Measurements from ENCODE around the gene PAXX. TPM values are rescaled to one million over a fixed set of nuclear protein-coding genes. Genes with fewer than 3 reads are reported as not detected.
"Not testable (repeated sequence)": the region's sequence is repeated elsewhere in the genome, so short reads cannot be mapped to it uniquely, and the experiment has no call there.

The PAXX gene
- total RNA-seq, 1 experiment from 2014 or later: 104 TPM

DNA sequence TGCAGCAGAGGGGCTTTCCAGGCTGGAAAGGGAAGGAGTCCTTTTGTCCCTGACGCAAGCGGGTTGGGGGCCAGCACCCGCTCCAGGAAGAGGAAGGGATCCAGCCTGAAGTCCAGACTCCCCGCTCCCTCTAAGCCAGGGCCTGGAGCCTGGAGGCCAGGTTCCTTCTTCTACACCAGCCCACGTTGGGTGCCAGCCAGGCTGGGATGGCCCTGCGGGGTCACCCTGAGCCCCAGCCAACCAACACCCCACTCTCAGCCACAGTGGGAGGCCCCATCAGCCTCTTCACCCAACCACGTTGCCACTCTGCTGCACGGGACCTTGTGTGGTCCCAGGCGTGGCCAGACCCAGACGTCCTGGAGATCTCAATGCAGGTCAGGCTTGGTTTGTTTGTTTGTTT is 40.6 kb downstream of the PAXX start:
- no peak for DNase-seq (ENCODE audit: low spot score)

GRCh38 chr9:137033481-137033880 is 41.3 kb downstream of the PAXX start:
- DNase-seq (ENCODE audit: low spot score): not testable (repeated sequence)

GRCh38 chr9:137034039-137034708 is 42.0 kb downstream of the PAXX start:
- peak; percentile 50 for DNase-seq (ENCODE audit: low spot score)

GRCh38 chr9:137034709-137035506 is 42.7 kb downstream of the PAXX start:
- DNase-seq (ENCODE audit: low spot score): peak; percentile 94

GRCh38 chr9:137035507-137035834 is 43.2 kb downstream of the PAXX start:
- no peak for DNase-seq (ENCODE audit: low spot score)

- no peak for DNase-seq (ENCODE audit: low spot score)
These were observed 43.7 kb downstream of the PAXX start for GRCh38 chr9:137035937-137036336.

DNA sequence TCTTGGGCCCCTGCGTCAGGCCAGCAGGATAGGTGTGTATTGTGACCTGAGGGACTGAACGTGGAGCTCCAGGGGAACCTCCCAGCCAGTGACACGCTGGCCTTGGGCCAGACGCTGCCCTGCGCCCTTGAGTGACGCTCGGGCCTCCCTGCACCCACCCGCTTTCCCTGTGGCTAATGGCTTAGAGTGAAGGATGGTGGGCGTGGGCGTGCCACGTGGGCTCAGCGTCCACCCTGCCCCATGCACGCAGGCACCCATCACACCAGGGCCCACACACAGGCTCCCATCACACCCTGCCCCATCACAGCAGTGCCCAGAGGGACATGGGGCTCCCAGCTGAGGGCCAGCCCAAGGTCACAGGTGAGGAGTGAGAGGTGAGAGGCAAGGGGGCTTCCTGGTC is 44.8 kb downstream of the PAXX start:
- DNase-seq (ENCODE audit: low spot score): no peak

DNA sequence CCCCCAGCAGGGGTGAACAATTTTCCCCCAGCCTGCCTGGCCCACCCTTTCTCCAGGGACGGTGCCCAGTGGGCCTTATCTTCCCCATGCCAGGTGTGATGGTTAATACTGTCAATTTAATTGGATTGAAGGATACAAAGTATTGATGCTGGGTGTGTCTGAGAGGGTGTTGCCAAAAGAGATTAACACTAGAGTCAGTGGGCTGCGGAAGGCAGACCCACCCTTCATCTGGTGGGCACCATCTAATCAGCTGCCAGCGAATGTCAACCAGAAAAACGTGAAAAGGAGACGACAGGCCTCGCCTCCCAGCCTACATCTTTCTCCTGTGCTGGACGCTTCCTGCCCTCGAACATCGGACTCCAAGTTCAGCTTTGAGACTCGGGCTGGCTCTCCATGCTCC is 45.3 kb downstream of the PAXX start:
- DNase-seq (ENCODE audit: low spot score): no peak

DNA sequence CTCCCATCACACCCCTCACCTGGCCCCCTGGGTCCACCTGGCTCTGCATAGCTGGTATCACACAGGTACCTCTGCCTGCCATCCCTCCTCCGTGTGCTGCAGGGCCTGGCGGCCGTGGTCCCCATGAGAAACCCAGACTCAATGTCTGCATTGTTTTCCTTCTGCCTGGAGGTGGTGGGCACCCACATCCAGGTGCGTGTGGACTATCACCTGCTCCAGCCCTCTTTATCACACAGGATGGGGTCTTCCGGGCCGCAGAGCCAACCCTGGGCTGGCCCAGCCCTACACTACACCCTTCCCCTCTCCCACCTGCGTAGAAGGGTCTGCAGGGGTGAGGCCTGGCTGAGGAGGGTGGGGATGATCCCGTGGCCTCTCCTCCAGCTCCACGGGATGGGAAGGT is 46.7 kb downstream of the PAXX start:
- no peak for DNase-seq (ENCODE audit: low spot score)

DNA sequence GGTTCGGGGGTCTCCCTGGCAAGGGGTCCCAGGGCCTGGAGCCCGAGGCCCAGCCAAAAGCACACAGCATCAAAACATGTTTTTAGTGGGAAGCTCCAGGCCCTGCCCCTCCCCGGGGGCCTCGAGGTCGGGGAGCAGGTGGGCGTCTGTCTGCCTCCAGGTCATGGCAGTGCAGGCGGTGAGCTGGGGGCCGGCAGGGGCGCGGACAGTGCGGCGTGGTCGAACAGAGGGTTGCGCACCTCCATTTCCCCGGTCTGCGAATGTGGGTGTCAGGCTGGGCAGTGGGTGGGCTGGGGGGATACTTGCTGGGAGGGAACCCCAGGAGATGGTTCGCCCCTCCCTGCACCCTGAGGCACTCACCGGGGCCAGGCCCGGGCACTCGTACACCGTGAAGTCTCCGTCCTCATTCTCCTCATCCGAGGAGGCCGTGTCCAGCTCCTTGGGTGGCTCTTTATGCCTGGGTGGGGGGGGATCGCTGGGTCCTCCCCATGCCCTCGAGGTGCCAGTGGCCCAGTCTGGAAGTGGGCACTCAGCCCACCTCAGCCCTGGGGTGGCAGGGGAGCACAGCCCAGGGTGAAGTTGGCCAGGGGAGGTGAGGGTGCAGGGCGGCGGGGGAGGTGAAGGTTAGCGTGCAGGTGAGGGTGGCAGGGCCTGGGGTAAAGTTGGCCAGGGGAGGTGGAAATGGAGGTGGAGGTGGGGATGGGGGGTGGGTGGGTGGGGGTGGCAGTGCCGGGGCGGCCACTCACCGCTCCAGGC is 47.6 kb downstream of the PAXX start:
- no peak for DNase-seq (ENCODE audit: low spot score)

DNA sequence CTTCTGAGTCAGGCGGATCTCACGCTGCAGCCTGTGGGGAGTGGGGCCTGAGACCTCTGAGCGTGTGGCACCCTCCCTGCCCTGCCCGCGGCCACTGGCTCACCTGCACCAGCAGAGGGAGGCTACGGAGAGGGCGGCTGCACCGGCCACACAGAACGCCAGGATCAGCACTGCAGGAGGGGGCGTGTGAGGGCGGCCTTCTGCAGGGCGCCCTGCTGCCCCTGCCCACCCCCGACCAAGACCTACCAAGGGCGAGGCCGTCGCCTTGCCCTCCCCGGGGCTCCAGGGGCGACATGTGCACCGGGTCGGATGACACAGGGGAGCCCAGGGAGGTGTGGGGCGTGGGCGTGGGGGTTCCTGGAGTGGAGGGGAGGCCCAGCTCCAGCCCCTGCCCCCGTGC is 48.3 kb downstream of the PAXX start:
- DNase-seq (ENCODE audit: low spot score): no peak

DNA sequence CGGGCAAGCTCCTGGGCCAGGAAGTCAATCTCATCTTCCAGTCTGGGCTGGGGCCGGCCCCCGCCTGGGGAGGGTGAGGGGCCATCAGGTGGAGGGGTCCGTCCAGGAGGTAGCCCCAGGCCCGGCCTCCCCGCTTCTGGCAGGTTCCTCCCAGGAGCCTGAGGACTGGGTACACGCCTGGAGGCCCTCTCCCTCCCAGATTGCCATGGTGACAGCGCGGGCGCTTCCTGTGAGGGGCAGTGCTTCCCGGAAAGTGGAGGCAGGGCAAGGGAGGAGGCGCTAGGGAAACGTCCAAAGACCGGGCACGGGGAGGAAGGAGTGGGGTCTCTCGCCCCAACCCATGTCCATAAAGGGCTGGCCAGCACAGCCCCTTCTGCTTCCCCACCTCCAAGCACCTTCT is 48.9 kb downstream of the PAXX start:
- no peak for DNase-seq (ENCODE audit: low spot score)

- no peak for DNase-seq (ENCODE audit: low spot score)
These were observed 50.8 kb downstream of the PAXX start for GRCh38 chr9:137042751-137043727.

Other genes starting within 250 kb of the PAXX start
- gene LCN10, start 249.5 kb upstream of the PAXX start, total RNA-seq (2014; rRNA removed; shearing (Covaris generic)): not detected in 2 replicates
- not detected in 2 replicates for gene LCN6, start 243.9 kb upstream of the PAXX start, total RNA-seq (2014; rRNA removed; shearing (Covaris generic))
- gene LCN8, start 234.2 kb upstream of the PAXX start, total RNA-seq (2014; rRNA removed; shearing (Covaris generic)): not detected in 2 replicates
- not detected in 2 replicates for gene LCN15, start 227.9 kb upstream of the PAXX start, total RNA-seq (2014; rRNA removed; shearing (Covaris generic))
- gene TMEM141, start 201.1 kb upstream of the PAXX start, total RNA-seq (2014; rRNA removed; shearing (Covaris generic)): 74.4 and 101 TPM in 2 replicates
- 0.45 and 0.55 TPM in 2 replicates for gene CCDC183, start 196.1 kb upstream of the PAXX start, total RNA-seq (2014; rRNA removed; shearing (Covaris generic))
- gene RABL6, start 184.5 kb upstream of the PAXX start, total RNA-seq (2014; rRNA removed; shearing (Covaris generic)): 138 and 144 TPM in 2 replicates
- gene AJM1, start 149.9 kb upstream of the PAXX start, total RNA-seq (2014; rRNA removed; shearing (Covaris generic)): 1.8 and 2.1 TPM in 2 replicates
- gene PHPT1, start 143.0 kb upstream of the PAXX start, total RNA-seq (2014; rRNA removed; shearing (Covaris generic)): 119 and 151 TPM in 2 replicates
- gene MAMDC4, start 140.1 kb upstream of the PAXX start, total RNA-seq (2014; rRNA removed; shearing (Covaris generic)): 7.3 and 8.0 TPM in 2 replicates
- 882 and 886 TPM in 2 replicates for gene EDF1, start 126.1 kb upstream of the PAXX start, total RNA-seq (2014; rRNA removed; shearing (Covaris generic))
- 20.9 and 28.4 TPM in 2 replicates for gene TRAF2, start 105.9 kb upstream of the PAXX start, total RNA-seq (2014; rRNA removed; shearing (Covaris generic))
- 379 and 400 TPM in 2 replicates for gene FBXW5, start 47.7 kb upstream of the PAXX start, total RNA-seq (2014; rRNA removed; shearing (Covaris generic))
- not detected in 2 replicates for gene C8G, start 47.2 kb upstream of the PAXX start, total RNA-seq (2014; rRNA removed; shearing (Covaris generic))
- gene LCN12, start 40.1 kb upstream of the PAXX start, total RNA-seq (2014; rRNA removed; shearing (Covaris generic)): 0.07 and 2.2 TPM in 2 replicates
- 1.6 TPM in 1 of 2 replicates, not detected in the other for gene PTGDS, start 14.9 kb upstream of the PAXX start, total RNA-seq (2014; rRNA removed; shearing (Covaris generic))
- gene LCNL1, start 9.4 kb upstream of the PAXX start, total RNA-seq (2014; rRNA removed; shearing (Covaris generic)): 0.26 TPM in 1 of 2 replicates, not detected in the other
- gene CLIC3, start 4.1 kb downstream of the PAXX start, total RNA-seq (2014; rRNA removed; shearing (Covaris generic)): 126 and 133 TPM in 2 replicates
- 32.3 and 33.5 TPM in 2 replicates for gene ABCA2, start 35.8 kb downstream of the PAXX start, total RNA-seq (2014; rRNA removed; shearing (Covaris generic))
- gene FUT7, start 39.7 kb downstream of the PAXX start, total RNA-seq (2014; rRNA removed; shearing (Covaris generic)): 0.07 TPM in 1 of 2 replicates, not detected in the other
- gene NPDC1, start 53.8 kb downstream of the PAXX start, total RNA-seq (2014; rRNA removed; shearing (Covaris generic)): 47.4 and 49.6 TPM in 2 replicates
- gene ENTPD2, start 61.6 kb downstream of the PAXX start, total RNA-seq (2014; rRNA removed; shearing (Covaris generic)): not detected in 2 replicates
- 76.4 and 92.3 TPM in 2 replicates for gene SAPCD2, start 78.1 kb downstream of the PAXX start, total RNA-seq (2014; rRNA removed; shearing (Covaris generic))
- gene UAP1L1, start 85.1 kb downstream of the PAXX start, total RNA-seq (2014; rRNA removed; shearing (Covaris generic)): 94.6 and 109 TPM in 2 replicates
- gene MAN1B1, start 94.6 kb downstream of the PAXX start, total RNA-seq (2014; rRNA removed; shearing (Covaris generic)): 196 and 197 TPM in 2 replicates
- 251 and 263 TPM in 2 replicates for gene DPP7, start 122.3 kb downstream of the PAXX start, total RNA-seq (2014; rRNA removed; shearing (Covaris generic))
- not detected in 2 replicates for gene GRIN1, start 146.7 kb downstream of the PAXX start, total RNA-seq (2014; rRNA removed; shearing (Covaris generic))
- not detected in 2 replicates for gene LRRC26, start 177.6 kb downstream of the PAXX start, total RNA-seq (2014; rRNA removed; shearing (Covaris generic))
- not detected in 2 replicates for gene TMEM210, start 179.6 kb downstream of the PAXX start, total RNA-seq (2014; rRNA removed; shearing (Covaris generic))
- gene ANAPC2, start 196.1 kb downstream of the PAXX start, total RNA-seq (2014; rRNA removed; shearing (Covaris generic)): 23.1 and 29.2 TPM in 2 replicates
- gene SSNA1, start 196.3 kb downstream of the PAXX start, total RNA-seq (2014; rRNA removed; shearing (Covaris generic)): 257 and 270 TPM in 2 replicates
- gene TPRN, start 208.3 kb downstream of the PAXX start, total RNA-seq (2014; rRNA removed; shearing (Covaris generic)): 26.9 and 34.5 TPM in 2 replicates
- 115 and 120 TPM in 2 replicates for gene TMEM203, start 213.2 kb downstream of the PAXX start, total RNA-seq (2014; rRNA removed; shearing (Covaris generic))
- 23.8 and 25.5 TPM in 2 replicates for gene NDOR1, start 213.3 kb downstream of the PAXX start, total RNA-seq (2014; rRNA removed; shearing (Covaris generic))
- 0.09 and 0.17 TPM in 2 replicates for gene RNF208, start 229.8 kb downstream of the PAXX start, total RNA-seq (2014; rRNA removed; shearing (Covaris generic))
- gene CYSRT1, start 232.8 kb downstream of the PAXX start, total RNA-seq (2014; rRNA removed; shearing (Covaris generic)): 5.1 and 5.4 TPM in 2 replicates
- gene RNF224, start 235.1 kb downstream of the PAXX start, total RNA-seq (2014; rRNA removed; shearing (Covaris generic)): 0.86 and 1.1 TPM in 2 replicates
- gene SLC34A3, start 238.5 kb downstream of the PAXX start, total RNA-seq (2014; rRNA removed; shearing (Covaris generic)): 1.1 and 1.6 TPM in 2 replicates
- 599 and 717 TPM in 2 replicates for gene TUBB4B, start 248.9 kb downstream of the PAXX start, total RNA-seq (2014; rRNA removed; shearing (Covaris generic))